ENCODE data around the gene FUZ. TPM values are rescaled to one million over a fixed set of nuclear protein-coding genes. Genes with fewer than 3 reads are reported as not detected.

FUZ gene
- total RNA-seq, 2 donors from 2014 or later, result 7.4 to 14.9 TPM

- H3K9ac ChIP-seq (ENCODE audit: low read depth in 2 of 2, low read length in 2 of 2), result no peak overlapping the region
- H3K4me1 ChIP-seq, result no peaks in the 10 kb centered on the region
- no peaks in the 10 kb centered on the region for H3K36me3 ChIP-seq
- TF ChIP-seq, protein P1, sequence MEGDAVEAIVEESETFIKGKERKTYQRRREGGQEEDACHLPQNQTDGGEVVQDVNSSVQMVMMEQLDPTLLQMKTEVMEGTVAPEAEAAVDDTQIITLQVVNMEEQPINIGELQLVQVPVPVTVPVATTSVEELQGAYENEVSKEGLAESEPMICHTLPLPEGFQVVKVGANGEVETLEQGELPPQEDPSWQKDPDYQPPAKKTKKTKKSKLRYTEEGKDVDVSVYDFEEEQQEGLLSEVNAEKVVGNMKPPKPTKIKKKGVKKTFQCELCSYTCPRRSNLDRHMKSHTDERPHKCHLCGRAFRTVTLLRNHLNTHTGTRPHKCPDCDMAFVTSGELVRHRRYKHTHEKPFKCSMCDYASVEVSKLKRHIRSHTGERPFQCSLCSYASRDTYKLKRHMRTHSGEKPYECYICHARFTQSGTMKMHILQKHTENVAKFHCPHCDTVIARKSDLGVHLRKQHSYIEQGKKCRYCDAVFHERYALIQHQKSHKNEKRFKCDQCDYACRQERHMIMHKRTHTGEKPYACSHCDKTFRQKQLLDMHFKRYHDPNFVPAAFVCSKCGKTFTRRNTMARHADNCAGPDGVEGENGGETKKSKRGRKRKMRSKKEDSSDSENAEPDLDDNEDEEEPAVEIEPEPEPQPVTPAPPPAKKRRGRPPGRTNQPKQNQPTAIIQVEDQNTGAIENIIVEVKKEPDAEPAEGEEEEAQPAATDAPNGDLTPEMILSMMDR (IDR thresholded peaks at IDR 0.05), result no peak
- intact Hi-C loops (cut with DNase I), result no loop called here
- no peak overlapping the region for H3K27ac ChIP-seq
- no peaks in the 10 kb centered on the region for H3K27me3 ChIP-seq
- H3K9me3 ChIP-seq, result no peaks in the 10 kb centered on the region
- no peak overlapping the region for H3K4me3 ChIP-seq
- DNase-seq, result no peak
Observed at GRCh38 chr19:49807058-49807903, 5.8 kb downstream of the FUZ start.

- Histone ChIP-seq H3K27ac (no peak overlapping the region), H3K9ac (ENCODE audit: low read depth in 2 of 2, low read length in 2 of 2) (no peak overlapping the region), H3K36me3 (no peaks in the 10 kb centered on the region), H3K27me3 (no peaks in the 10 kb centered on the region), H3K4me1 (no peaks in the 10 kb centered on the region), H3K9me3 (no peaks in the 10 kb centered on the region), H3K4me3 (no peak overlapping the region)
- no peak for DNase-seq
- intact Hi-C loops (cut with DNase I), result no loop called here
- TF ChIP-seq, protein P1 (IDR thresholded peaks at IDR 0.05), result no peak
Observed at GRCh38 chr19:49806620-49806959, 6.5 kb downstream of the FUZ start.

GRCh38 chr19:49805822-49806619 lies 7.1 kb downstream of the FUZ start:
- H3K4me3 ChIP-seq, result no peak overlapping the region
- H3K9ac ChIP-seq (ENCODE audit: low read depth in 2 of 2, low read length in 2 of 2), result no peak overlapping the region
- H3K9me3 ChIP-seq, result no peaks in the 10 kb centered on the region
- H3K27me3 ChIP-seq, result no peaks in the 10 kb centered on the region
- H3K36me3 ChIP-seq, result no peaks in the 10 kb centered on the region
- TF ChIP-seq, protein P1 (IDR thresholded peaks at IDR 0.05), result no peak
- no peak overlapping the region for H3K27ac ChIP-seq
- no peak for DNase-seq
- intact Hi-C loops (cut with DNase I), result no loop called here
- no peaks in the 10 kb centered on the region for H3K4me1 ChIP-seq

- intact Hi-C loops (cut with DNase I), result no loop called here
- no peaks in the 10 kb centered on the region for H3K36me3 ChIP-seq
Observed at GRCh38 chr19:49803529-49803856, 9.6 kb downstream of the FUZ start.

GRCh38 chr19:49802836-49803528 lies 10.1 kb downstream of the FUZ start:
- intact Hi-C loops (cut with DNase I), result no loop called here
- no peaks in the 10 kb centered on the region for H3K4me1 ChIP-seq
- H3K9ac ChIP-seq (ENCODE audit: low read depth in 2 of 2, low read length in 2 of 2), result no peak overlapping the region
- TF ChIP-seq, protein P1 (IDR thresholded peaks at IDR 0.05), result no peak
- no peak for DNase-seq
- no peaks in the 10 kb centered on the region for H3K36me3 ChIP-seq
- no peak overlapping the region for H3K27ac ChIP-seq
- H3K27me3 ChIP-seq, result no peaks in the 10 kb centered on the region
- H3K4me3 ChIP-seq, result no peak overlapping the region
- no peaks in the 10 kb centered on the region for H3K9me3 ChIP-seq

More at GRCh38 chr19:49803529-49803856, 9.6 kb downstream of the FUZ start:
- H3K4me3 ChIP-seq, result no peak overlapping the region
- H3K27me3 ChIP-seq, result no peaks in the 10 kb centered on the region
- no peak for DNase-seq
- no peak overlapping the region for H3K27ac ChIP-seq
- no peaks in the 10 kb centered on the region for H3K4me1 ChIP-seq
- H3K9me3 ChIP-seq, result no peaks in the 10 kb centered on the region
- no peak overlapping the region for H3K9ac ChIP-seq (ENCODE audit: low read depth in 2 of 2, low read length in 2 of 2)
- TF ChIP-seq, protein P1 (IDR thresholded peaks at IDR 0.05), result no peak

All from colonic mucosa (tissue), 4 donors.